HCT116 (cell line): ENCODE results near the gene AP2S1.

Experiments
- EZH2 ChIP-seq: fragments of 200-600 bp; sonication (generic); IDR thresholded peaks from 2 replicates; pipeline ENCODE4 v1.6.1; 2017; ENCODE audit warnings: antibody characterized with exemption, mixed run types
- POLR2AphosphoS5 ChIP-seq: IDR thresholded peaks from 2 replicates; pipeline ENCODE4 v1.6.1; 2011; ENCODE audit warnings: mild to moderate bottlenecking, low read depth, low read length, moderate library complexity
- SIN3A ChIP-seq: IDR thresholded peaks from 2 replicates; pipeline ENCODE4 v1.6.1; 2012; ENCODE audit warnings: low read depth
- SP1 ChIP-seq: IDR thresholded peaks from 2 replicates; pipeline ENCODE4 v1.6.1; 2012; ENCODE audit warnings: low read depth
- TCF7L2 ChIP-seq: IDR thresholded peaks from 2 replicates; pipeline ENCODE4 v1.7.0; 2011; ENCODE audit warnings: borderline replicate concordance, inconsistent platforms; ENCODE audit not compliant: insufficient read depth, insufficient read length; ENCODE audit errors: extremely low read depth
- YY1 ChIP-seq: IDR thresholded peaks from 2 replicates; pipeline ENCODE4 v1.6.1; 2011; ENCODE audit warnings: low read length, low read depth, moderate library complexity, mild to moderate bottlenecking; ENCODE audit not compliant: insufficient replicate concordance; ENCODE audit errors: extremely low read depth
- TF ChIP-seq, protein P1 (sequence below), 3 experiments: fragments of 200-600 bp in 1 of 3; sonication (generic) in 1 of 3; IDR thresholded peaks in 2 of 3; conservative IDR thresholded peaks in 1 of 3; 2 replicates each; pipeline ENCODE4 v1.5.1; 2012 to 2017; ENCODE audit warnings: low read depth in 2 of 3, low read length in 2 of 3, antibody characterized with exemption in 1 of 3, borderline replicate concordance in 1 of 3, control low read depth in 1 of 3, mild to moderate bottlenecking in 1 of 3, mixed read lengths in 1 of 3, mixed run types in 1 of 3, moderate library complexity in 1 of 3; ENCODE audit not compliant: insufficient read depth in 1 of 3

- TF ChIP-seq SIN3A, result no peak
- no peak for TF ChIP-seq TCF7L2
- TF ChIP-seq POLR2AphosphoS5, result no peak
- TF ChIP-seq, protein P1, sequence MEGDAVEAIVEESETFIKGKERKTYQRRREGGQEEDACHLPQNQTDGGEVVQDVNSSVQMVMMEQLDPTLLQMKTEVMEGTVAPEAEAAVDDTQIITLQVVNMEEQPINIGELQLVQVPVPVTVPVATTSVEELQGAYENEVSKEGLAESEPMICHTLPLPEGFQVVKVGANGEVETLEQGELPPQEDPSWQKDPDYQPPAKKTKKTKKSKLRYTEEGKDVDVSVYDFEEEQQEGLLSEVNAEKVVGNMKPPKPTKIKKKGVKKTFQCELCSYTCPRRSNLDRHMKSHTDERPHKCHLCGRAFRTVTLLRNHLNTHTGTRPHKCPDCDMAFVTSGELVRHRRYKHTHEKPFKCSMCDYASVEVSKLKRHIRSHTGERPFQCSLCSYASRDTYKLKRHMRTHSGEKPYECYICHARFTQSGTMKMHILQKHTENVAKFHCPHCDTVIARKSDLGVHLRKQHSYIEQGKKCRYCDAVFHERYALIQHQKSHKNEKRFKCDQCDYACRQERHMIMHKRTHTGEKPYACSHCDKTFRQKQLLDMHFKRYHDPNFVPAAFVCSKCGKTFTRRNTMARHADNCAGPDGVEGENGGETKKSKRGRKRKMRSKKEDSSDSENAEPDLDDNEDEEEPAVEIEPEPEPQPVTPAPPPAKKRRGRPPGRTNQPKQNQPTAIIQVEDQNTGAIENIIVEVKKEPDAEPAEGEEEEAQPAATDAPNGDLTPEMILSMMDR (IDR thresholded peaks at IDR 0.05 in 2 of 3, conservative IDR thresholded peaks at IDR 0.05 in 1 of 3; ENCODE audit: borderline replicate concordance in 1 of 3, insufficient read depth in 1 of 3, low read depth in 2 of 3, low read length in 2 of 3), result no peak
- TF ChIP-seq SP1, result no peak
- TF ChIP-seq EZH2, result no peak
- no peak for TF ChIP-seq YY1
Measured at GRCh38 chr19:46797881-46798280, 52.8 kb downstream of the AP2S1 start.
